Coronary artery (tissue), 2 donors: ENCODE data around the gene KIAA1549.

ENCODE experiments used
- DNase-seq: peaks from one replicate; pipeline ENCODE4 v3.0.0-alpha.2; 2017; ENCODE audit warnings: low spot score
- H3K27ac ChIP-seq, 2 donors: fragments of 200-600 bp; sonication (generic); one replicate each; pipeline ENCODE4 v1.5.1; 2016 to 2019
- H3K4me3 ChIP-seq: fragments of 200-600 bp; sonication (generic); 2 replicates; pipeline ENCODE4 v1.5.1; 2016; ENCODE audit warnings: mild to moderate bottlenecking, moderate library complexity
- TF ChIP-seq, protein P1 (sequence below): fragments of 200-600 bp; sonication (generic); IDR thresholded peaks from one replicate; pipeline ENCODE4 v1.5.1; 2019; ENCODE audit warnings: antibody characterized with exemption

Gene KIAA1549

DNA sequence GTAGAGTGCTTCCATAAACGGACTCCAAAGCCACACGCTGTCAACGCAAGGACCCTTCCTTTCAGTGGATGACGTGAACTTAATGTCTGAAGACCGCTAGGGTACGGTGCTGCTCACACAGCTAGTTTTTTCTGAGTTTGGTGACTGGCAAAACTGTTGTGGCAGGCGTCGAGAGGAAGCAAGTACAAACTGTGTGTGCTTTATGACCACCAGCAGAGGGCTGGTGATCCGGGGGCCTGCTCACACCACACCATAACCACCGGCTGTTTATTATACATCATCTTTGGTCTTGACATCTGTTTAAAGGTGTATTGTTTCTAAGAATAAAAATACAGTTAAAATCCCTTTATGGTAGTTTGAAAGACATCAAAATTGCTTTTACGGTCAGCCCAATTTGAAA lies 146.1 kb downstream of the KIAA1549 start:
- Histone ChIP-seq H3K4me3 (no peak overlapping the region), H3K27ac (no peak overlapping the region)
- no peak for DNase-seq
- TF ChIP-seq, protein P1, sequence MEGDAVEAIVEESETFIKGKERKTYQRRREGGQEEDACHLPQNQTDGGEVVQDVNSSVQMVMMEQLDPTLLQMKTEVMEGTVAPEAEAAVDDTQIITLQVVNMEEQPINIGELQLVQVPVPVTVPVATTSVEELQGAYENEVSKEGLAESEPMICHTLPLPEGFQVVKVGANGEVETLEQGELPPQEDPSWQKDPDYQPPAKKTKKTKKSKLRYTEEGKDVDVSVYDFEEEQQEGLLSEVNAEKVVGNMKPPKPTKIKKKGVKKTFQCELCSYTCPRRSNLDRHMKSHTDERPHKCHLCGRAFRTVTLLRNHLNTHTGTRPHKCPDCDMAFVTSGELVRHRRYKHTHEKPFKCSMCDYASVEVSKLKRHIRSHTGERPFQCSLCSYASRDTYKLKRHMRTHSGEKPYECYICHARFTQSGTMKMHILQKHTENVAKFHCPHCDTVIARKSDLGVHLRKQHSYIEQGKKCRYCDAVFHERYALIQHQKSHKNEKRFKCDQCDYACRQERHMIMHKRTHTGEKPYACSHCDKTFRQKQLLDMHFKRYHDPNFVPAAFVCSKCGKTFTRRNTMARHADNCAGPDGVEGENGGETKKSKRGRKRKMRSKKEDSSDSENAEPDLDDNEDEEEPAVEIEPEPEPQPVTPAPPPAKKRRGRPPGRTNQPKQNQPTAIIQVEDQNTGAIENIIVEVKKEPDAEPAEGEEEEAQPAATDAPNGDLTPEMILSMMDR: no peak

DNA sequence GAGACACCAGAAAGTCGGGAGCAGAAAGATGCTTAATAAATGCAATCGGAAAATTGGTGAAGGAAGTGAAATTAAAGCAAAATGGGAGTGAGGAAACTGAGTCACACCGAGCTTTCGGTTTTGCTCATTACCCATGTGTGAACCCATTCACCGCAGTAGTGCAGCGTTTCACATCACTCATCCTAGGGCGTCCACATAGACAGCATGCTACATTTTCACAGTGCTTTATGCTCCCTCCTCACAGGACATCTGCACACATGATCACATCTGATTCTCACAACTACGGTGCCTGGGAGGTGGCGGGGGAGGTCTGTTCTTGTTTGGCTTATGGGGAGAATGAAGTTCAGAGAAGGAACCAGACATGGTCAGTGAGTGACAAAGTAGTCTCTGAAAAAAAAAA lies 146.6 kb downstream of the KIAA1549 start:
- Histone ChIP-seq H3K27ac (no peak overlapping the region), H3K4me3 (no peak overlapping the region)
- TF ChIP-seq, protein P1: no peak
- DNase-seq: no peak

DNA sequence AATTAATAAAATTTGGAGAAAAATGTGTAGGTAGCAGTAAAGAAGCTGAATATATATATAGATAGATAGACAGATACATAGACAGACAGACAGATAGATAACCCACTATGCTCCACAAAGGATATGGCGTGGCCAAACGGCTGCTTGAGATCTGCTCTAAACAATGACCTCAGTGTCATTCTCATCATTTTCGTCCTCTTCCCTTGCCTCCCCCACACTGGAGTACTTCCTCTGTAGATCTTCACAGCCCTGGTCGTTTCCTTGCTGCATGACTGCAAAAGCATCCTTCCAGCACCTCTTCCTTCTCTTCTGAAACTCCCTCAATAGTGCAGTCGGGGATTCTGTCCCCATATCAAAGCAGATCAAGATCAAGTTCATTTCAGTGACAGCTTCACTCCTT lies 147.6 kb downstream of the KIAA1549 start:
- no peak for DNase-seq
- TF ChIP-seq, protein P1: no peak
- no peak overlapping the region for H3K27ac ChIP-seq
- no peak overlapping the region for H3K4me3 ChIP-seq

DNA sequence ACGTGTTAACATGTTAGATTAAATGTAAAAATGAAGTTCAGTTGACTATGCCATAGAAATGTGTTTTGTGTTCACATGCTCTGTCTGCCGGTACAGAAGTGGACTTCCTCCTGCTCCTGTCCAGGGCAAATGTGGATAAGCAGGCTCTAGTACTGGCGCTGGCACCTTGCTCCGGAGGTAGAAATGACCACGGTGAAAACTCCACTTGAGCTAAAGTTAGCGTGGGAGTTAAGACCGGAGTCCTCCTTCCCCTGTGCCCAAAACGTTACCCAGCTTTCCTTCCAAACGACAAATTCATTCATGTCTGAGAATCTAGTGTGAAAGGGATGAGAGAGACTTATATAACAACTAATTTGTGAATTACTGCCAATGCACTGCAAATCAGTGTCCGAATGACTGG lies 148.2 kb downstream of the KIAA1549 start:
- TF ChIP-seq, protein P1: no peak
- DNase-seq: no peak
- H3K27ac ChIP-seq: no peak overlapping the region
- H3K4me3 ChIP-seq: no peak overlapping the region

DNA sequence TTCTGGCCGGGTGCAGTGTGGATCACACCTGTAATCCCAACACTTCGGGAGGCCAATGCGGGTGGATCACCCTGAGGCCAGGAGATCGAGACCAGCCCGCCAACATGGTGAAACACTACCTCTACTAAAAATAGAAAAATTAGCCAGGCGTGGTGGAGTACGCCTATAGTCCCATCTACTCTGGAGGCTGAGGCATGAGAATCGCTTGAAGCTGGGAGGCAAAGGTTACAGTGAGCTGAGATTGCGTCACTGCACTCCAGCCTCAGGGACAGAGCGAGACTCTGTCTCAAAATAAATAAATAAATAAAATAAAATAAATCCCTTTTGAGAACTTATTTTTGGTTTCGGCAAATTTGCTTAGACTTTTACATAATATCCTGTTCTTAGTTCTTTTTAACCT lies 151.9 kb downstream of the KIAA1549 start:
- DNase-seq: no peak
- Histone ChIP-seq H3K4me3 (no peak overlapping the region), H3K27ac (no peak overlapping the region)
- TF ChIP-seq, protein P1: no peak

DNA sequence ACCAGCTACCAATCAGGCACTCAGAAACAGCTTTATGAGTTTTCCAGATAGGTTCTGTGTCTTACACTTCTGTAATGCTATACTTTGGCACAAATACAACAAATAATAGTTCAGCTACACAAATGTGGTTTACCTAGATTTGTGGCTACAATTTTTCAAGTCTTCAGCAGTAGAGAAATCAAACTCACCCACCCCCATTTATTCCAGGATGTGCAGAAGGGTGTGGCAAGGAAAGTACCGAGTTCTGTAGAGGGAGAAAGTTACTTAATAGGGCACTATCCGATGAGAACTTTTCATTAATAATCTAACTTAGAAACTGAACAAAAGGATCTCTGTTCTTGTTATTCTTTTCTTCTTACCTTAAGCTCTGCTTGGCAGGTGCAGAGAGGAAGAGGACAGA lies 152.9 kb downstream of the KIAA1549 start:
- DNase-seq: no peak
- TF ChIP-seq, protein P1: no peak
- Histone ChIP-seq H3K27ac (no peak overlapping the region), H3K4me3 (no peak overlapping the region)

DNA sequence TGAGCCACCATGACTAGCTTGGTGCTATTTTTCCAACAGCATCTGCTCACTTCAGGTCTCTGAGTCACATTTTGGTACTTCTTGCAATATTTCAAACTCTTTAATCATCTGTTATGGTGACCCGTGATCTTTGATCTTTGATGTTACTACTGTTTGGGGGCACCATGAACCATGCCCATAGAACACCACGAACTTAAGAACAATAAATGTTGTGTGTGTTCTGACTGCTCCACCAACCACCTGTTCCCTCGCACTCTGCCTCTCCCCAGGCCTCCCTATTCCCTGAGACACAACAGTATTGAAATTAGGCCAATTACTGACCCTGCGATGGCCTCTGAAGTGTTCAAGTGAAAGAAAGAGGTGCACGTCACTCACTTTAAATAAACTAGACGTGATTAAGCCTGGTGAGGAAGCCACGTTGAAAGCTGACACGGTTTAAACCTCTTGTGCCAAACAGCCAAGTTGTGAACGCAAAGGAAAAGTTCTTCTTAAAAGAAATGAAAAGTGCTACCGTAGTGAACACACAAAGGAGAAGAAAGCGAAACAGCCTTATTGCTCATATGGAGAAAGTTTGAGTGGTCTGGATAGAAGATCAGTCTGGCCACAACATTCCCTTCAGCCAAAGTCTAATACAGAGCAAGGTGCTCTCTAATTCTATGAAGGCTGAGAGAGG lies 156.0 kb downstream of the KIAA1549 start:
- TF ChIP-seq, protein P1: no peak
- no peak for DNase-seq
- Histone ChIP-seq H3K4me3 (no peak overlapping the region), H3K27ac (no peak overlapping the region)
